ENCODE measurements around the gene CTSZ.

DNA sequence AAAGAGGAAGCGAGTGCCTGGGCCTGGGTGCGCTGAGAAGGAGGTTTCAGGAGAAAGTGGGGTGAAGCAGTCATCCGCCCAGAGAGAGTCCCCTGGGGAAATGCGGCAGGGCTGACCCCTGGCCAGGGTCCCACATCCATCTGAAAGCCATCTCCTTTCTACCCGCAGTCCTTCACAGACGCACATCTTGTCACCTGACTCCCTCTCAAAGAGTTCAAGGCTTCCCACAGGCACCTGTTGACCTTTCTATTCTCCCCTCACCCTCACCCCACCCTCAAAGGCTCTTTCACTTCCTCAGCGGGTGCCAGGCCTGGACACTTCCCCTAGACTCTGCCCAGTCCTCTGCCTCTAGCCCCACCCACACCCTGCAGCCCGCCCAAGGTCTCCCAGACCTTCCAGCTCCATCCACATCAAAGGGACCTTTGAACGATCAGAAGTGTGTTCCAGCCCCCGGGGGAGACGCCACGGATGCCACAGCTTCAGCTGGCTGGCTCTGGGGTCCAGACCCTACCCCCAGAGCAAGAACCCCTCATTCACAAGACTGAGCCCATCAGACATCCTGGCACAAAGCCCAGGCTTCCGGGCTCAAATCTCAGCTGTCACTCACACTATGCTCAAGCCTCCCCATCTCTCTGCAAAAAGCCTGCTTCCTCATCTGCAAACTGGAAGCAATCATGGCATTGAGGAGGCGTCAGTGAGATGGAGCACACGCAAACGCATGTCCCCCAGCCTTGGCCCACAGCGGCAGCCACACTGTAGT lies 2.1 kb downstream of the CTSZ start:
- TF ChIP-seq, protein P1, sequence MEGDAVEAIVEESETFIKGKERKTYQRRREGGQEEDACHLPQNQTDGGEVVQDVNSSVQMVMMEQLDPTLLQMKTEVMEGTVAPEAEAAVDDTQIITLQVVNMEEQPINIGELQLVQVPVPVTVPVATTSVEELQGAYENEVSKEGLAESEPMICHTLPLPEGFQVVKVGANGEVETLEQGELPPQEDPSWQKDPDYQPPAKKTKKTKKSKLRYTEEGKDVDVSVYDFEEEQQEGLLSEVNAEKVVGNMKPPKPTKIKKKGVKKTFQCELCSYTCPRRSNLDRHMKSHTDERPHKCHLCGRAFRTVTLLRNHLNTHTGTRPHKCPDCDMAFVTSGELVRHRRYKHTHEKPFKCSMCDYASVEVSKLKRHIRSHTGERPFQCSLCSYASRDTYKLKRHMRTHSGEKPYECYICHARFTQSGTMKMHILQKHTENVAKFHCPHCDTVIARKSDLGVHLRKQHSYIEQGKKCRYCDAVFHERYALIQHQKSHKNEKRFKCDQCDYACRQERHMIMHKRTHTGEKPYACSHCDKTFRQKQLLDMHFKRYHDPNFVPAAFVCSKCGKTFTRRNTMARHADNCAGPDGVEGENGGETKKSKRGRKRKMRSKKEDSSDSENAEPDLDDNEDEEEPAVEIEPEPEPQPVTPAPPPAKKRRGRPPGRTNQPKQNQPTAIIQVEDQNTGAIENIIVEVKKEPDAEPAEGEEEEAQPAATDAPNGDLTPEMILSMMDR (IDR thresholded peaks at IDR 0.05) = no peak
- TF ChIP-seq POLR2A (IDR thresholded peaks at IDR 0.05) = no peak
